Trophoblast cell (in vitro differentiated cells and primary cell): ENCODE data around the gene HJV.

Experiments used
- DNase-seq, 2 donors: peaks; one replicate each; pipeline ENCODE4 v3.0.0-alpha.2; 2016
- H2AFZ ChIP-seq: 2 replicates; pipeline ENCODE4 v1.6.1; 2013; ENCODE audit warnings: low read length, moderate library complexity, mild to moderate bottlenecking; ENCODE audit not compliant: insufficient read depth, poor library complexity
- H2AK5ac ChIP-seq: 2 replicates; pipeline ENCODE4 v1.6.1; 2013; ENCODE audit warnings: mild to moderate bottlenecking, low read length
- H2BK120ac ChIP-seq: 2 replicates; pipeline ENCODE4 v1.6.1; 2013; ENCODE audit warnings: low read length, mild to moderate bottlenecking, moderate library complexity; ENCODE audit not compliant: insufficient read depth, poor library complexity
- H2BK12ac ChIP-seq: 2 replicates; pipeline ENCODE4 v1.6.1; 2013; ENCODE audit warnings: mild to moderate bottlenecking, low read length, moderate library complexity
- H2BK5ac ChIP-seq: 2 replicates; pipeline ENCODE4 v1.6.1; 2013; ENCODE audit warnings: low read length, low read depth, moderate library complexity, mild to moderate bottlenecking; ENCODE audit not compliant: poor library complexity
- H3K14ac ChIP-seq: 2 replicates; pipeline ENCODE4 v1.6.1; 2013; ENCODE audit warnings: mild to moderate bottlenecking, low read length
- H3K18ac ChIP-seq: 2 replicates; pipeline ENCODE4 v1.6.1; 2013; ENCODE audit warnings: mild to moderate bottlenecking, low read length
- H3K23ac ChIP-seq: 2 replicates; pipeline ENCODE4 v1.6.1; 2013; ENCODE audit warnings: low read length
- H3K27ac ChIP-seq: 2 replicates; pipeline ENCODE4 v1.5.1; 2013; ENCODE audit warnings: low read depth, mild to moderate bottlenecking, inconsistent platforms, low read length, moderate library complexity
- H3K27me3 ChIP-seq: 2 replicates; pipeline ENCODE4 v1.6.1; 2013; ENCODE audit warnings: inconsistent platforms, mild to moderate bottlenecking, low read length, moderate library complexity; ENCODE audit not compliant: insufficient read depth
- H3K36me3 ChIP-seq, 2 experiments: 1 replicate in 1 of 2; 2 replicates in 1 of 2; pipeline ENCODE4 v1.6.1; 2013; ENCODE audit warnings: low read length in 2 of 2, mild to moderate bottlenecking in 2 of 2, moderate library complexity in 1 of 2; ENCODE audit not compliant: insufficient read depth in 2 of 2, control insufficient read depth in 1 of 2
- H3K4ac ChIP-seq: 2 replicates; pipeline ENCODE4 v1.6.1; 2013; ENCODE audit warnings: low read depth, mild to moderate bottlenecking, low read length, moderate library complexity
- H3K4me1 ChIP-seq, 2 experiments: 1 replicate in 1 of 2; 2 replicates in 1 of 2; pipeline ENCODE4 v1.6.1; 2013; ENCODE audit warnings: low read length in 2 of 2, mild to moderate bottlenecking in 2 of 2, moderate library complexity in 1 of 2; ENCODE audit not compliant: insufficient read depth in 2 of 2, control insufficient read depth in 1 of 2
- H3K4me2 ChIP-seq: 2 replicates; pipeline ENCODE4 v1.6.1; 2013; ENCODE audit warnings: inconsistent platforms, mild to moderate bottlenecking, low read length, moderate library complexity
- H3K4me3 ChIP-seq: 2 replicates; pipeline ENCODE4 v1.5.1; 2013; ENCODE audit warnings: mild to moderate bottlenecking, low read depth, low read length, inconsistent platforms
- H3K79me1 ChIP-seq: one replicate; pipeline ENCODE4 v1.6.1; 2013; ENCODE audit warnings: low read length
- H3K79me2 ChIP-seq: 2 replicates; pipeline ENCODE4 v1.6.1; 2013; ENCODE audit warnings: low read length, mild to moderate bottlenecking; ENCODE audit not compliant: control insufficient read depth, insufficient read depth, poor library complexity
- H3K9ac ChIP-seq: 2 replicates; pipeline ENCODE4 v1.6.1; 2013; ENCODE audit warnings: mild to moderate bottlenecking, low read length
- H3K9me3 ChIP-seq: 2 replicates; pipeline ENCODE4 v1.6.1; 2013; ENCODE audit warnings: low read depth, mild to moderate bottlenecking, control low read depth, inconsistent platforms, low read length; ENCODE audit not compliant: insufficient read depth
- H4K12ac ChIP-seq: 2 replicates; pipeline ENCODE4 v1.6.1; 2013; ENCODE audit warnings: low read depth, mild to moderate bottlenecking, low read length, moderate library complexity
- H4K8ac ChIP-seq: 2 replicates; pipeline ENCODE4 v1.6.1; 2013; ENCODE audit warnings: low read depth, mild to moderate bottlenecking, low read length, moderate library complexity
- H4K91ac ChIP-seq: one replicate; pipeline ENCODE4 v1.6.1; 2013; ENCODE audit warnings: low read depth, mild to moderate bottlenecking, low read length, moderate library complexity
- WGBS: extraction: QIAGEN DNeasy Blood & Tissue Kit; methylation state at CpG from one replicate; pipeline ENCODE4 v1.1.7; 2013; ENCODE audit warnings: missing lambda C conversion rate; ENCODE audit not compliant: insufficient read length, insufficient coverage; ENCODE audit errors: extremely low coverage; 5-methylcytosine and 5-hydroxymethylcytosine counted together

The HJV gene

GRCh38 chr1:145988773-145989172, 32.8 kb downstream of the HJV start:
- Histone ChIP-seq H3K14ac (no peak overlapping the region), H4K91ac (no peak overlapping the region), H3K27me3 (no peaks in the 10 kb centered on the region), H3K4me3 (no peak overlapping the region), H3K79me1 (peaks cover 6% of the 10 kb centered on the region), H3K23ac (no peak overlapping the region), H3K9me3 (no peaks in the 10 kb centered on the region), H2AFZ (no peak overlapping the region), H3K27ac (no peak overlapping the region), H3K4me1 (peaks cover 11 to 19% of the 10 kb centered on the region in 2 experiments), H2BK5ac (no peak overlapping the region), H3K9ac (no peak overlapping the region), H3K4ac (no peak overlapping the region), H4K12ac (no peak overlapping the region), H3K79me2 (no peaks in the 10 kb centered on the region), H2BK12ac (no peak overlapping the region), H3K18ac (no peak overlapping the region), H2AK5ac (no peak overlapping the region), H2BK120ac (no peak overlapping the region), H3K36me3 (peaks cover 2% of the 10 kb centered on the region in 2 experiments), H4K8ac (no peak overlapping the region), H3K4me2 (no peak overlapping the region)
- no peak for DNase-seq
- WGBS, result no CpG with 5 or more reads among the region's 5 CpGs

GRCh38 chr1:145987926-145988325, 33.6 kb downstream of the HJV start:
- Histone ChIP-seq H3K79me1 (peaks cover 6% of the 10 kb centered on the region), H4K12ac (no peak overlapping the region), H2BK5ac (no peak overlapping the region), H3K9ac (no peak overlapping the region), H3K4me1 (peaks cover 11 to 19% of the 10 kb centered on the region in 2 experiments), H3K9me3 (no peaks in the 10 kb centered on the region), H3K14ac (no peak overlapping the region), H3K4me3 (no peak overlapping the region), H3K36me3 (no peaks in the 10 kb centered on the region), H2BK120ac (no peak overlapping the region), H2BK12ac (no peak overlapping the region), H3K18ac (no peak overlapping the region), H4K91ac (no peak overlapping the region), H2AK5ac (no peak overlapping the region), H3K79me2 (no peaks in the 10 kb centered on the region), H2AFZ (no peak overlapping the region), H3K4me2 (no peak overlapping the region), H3K27me3 (no peaks in the 10 kb centered on the region), H3K23ac (no peak overlapping the region), H4K8ac (peak overlapping the region; percentile 33), H3K27ac (no peak overlapping the region), H3K4ac (no peak overlapping the region)
- no peak for DNase-seq
- WGBS, result no CpG with 5 or more reads among the region's 1 CpG

- H3K14ac ChIP-seq, result no peak overlapping the region
- no CpG with 5 or more reads among the region's 6 CpGs for WGBS
- no peak overlapping the region for H3K4me3 ChIP-seq
- H4K91ac ChIP-seq, result peak overlapping the region; percentile 18
- no peak overlapping the region for H2BK120ac ChIP-seq
- no peaks in the 10 kb centered on the region for H3K36me3 ChIP-seq
- no peak overlapping the region for H4K8ac ChIP-seq
- H3K23ac ChIP-seq, result no peak overlapping the region
- no peaks in the 10 kb centered on the region for H3K27me3 ChIP-seq
- H3K79me1 ChIP-seq, result peaks cover 6% of the 10 kb centered on the region
- H3K18ac ChIP-seq, result no peak overlapping the region
- H2BK12ac ChIP-seq, result no peak overlapping the region
- peaks cover 11 to 19% of the 10 kb centered on the region in 2 experiments for H3K4me1 ChIP-seq
- H3K27ac ChIP-seq, result no peak overlapping the region
- no peak overlapping the region for H3K9ac ChIP-seq
- no peak overlapping the region for H2AK5ac ChIP-seq
- no peak overlapping the region for H3K4ac ChIP-seq
- DNase-seq, result no peak
- no peak overlapping the region for H3K4me2 ChIP-seq
- H4K12ac ChIP-seq, result no peak overlapping the region
- no peak overlapping the region for H2AFZ ChIP-seq
- H3K79me2 ChIP-seq, result no peaks in the 10 kb centered on the region
- no peaks in the 10 kb centered on the region for H3K9me3 ChIP-seq
- no peak overlapping the region for H2BK5ac ChIP-seq
These were observed 35.0 kb downstream of the HJV start for GRCh38 chr1:145986551-145986950.

- Histone ChIP-seq H3K14ac (peak overlapping the region; percentile 20), H3K27ac (peak overlapping the region; percentile 14), H4K8ac (peak overlapping the region; percentile 58), H3K36me3 (no peaks in the 10 kb centered on the region), H3K79me1 (peaks cover 6% of the 10 kb centered on the region), H3K4me2 (no peak overlapping the region), H3K4me1 (peaks cover 12 to 16% of the 10 kb centered on the region in 2 experiments), H3K18ac (no peak overlapping the region), H2BK12ac (peak overlapping the region; percentile 52), H2BK120ac (peak overlapping the region; percentile 63), H2AFZ (peak overlapping the region; percentile 30), H3K79me2 (no peaks in the 10 kb centered on the region), H3K23ac (no peak overlapping the region), H2BK5ac (peak overlapping the region; percentile 32), H3K4me3 (no peak overlapping the region), H4K12ac (peak overlapping the region; percentile 64), H2AK5ac (no peak overlapping the region), H3K4ac (no peak overlapping the region), H3K9ac (no peak overlapping the region), H3K9me3 (no peaks in the 10 kb centered on the region), H4K91ac (peak overlapping the region; percentile 59), H3K27me3 (no peaks in the 10 kb centered on the region)
- DNase-seq, result peak in 1 of 2 donors; percentile 27
- no CpG with 5 or more reads among the region's 15 CpGs for WGBS
These were observed 35.8 kb downstream of the HJV start for GRCh38 chr1:145985502-145986439.
